ENCODE measurements around the gene DAZAP1.

Gene DAZAP1

DNA sequence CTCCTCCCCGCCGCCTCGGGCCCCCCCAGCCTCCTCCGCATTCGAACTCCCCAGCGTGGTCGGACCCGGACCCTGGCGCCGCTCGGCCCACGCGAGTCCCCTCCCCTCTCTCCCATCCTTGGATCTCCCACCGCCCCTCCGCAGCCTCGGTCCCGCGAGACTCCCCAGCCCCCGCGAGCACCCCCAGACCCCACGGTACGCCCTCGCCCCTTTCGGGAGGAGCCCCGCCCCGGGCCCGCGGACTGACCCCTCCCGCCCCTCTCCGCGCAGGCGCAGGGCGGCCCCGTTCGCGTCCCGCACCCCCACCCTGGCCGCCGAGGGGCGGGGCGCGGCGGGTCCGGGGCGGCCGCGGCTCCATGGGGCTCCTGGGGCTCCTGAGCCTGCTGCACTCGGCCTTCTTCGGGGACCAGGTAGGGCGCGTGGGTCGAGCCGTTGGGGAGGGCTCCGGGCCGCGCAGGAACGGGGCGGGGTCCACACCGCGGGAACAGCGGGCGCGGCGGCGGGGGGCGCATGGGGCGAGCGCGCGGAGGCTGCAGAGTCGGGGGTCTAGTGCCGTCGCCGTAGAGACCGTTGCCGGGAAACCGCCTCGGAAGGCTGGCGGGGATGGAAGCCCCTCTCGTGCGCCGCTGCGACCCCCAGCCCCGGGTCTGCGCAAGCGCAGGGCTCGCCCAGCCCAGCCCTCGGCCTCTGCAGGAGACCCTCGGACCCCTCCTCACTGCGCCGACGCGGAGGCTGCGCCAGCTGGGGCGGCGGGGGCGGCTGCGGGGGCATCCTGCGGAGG is 38.7 kb downstream of the DAZAP1 start:
- DNase-seq = peak; percentile 19

DNA sequence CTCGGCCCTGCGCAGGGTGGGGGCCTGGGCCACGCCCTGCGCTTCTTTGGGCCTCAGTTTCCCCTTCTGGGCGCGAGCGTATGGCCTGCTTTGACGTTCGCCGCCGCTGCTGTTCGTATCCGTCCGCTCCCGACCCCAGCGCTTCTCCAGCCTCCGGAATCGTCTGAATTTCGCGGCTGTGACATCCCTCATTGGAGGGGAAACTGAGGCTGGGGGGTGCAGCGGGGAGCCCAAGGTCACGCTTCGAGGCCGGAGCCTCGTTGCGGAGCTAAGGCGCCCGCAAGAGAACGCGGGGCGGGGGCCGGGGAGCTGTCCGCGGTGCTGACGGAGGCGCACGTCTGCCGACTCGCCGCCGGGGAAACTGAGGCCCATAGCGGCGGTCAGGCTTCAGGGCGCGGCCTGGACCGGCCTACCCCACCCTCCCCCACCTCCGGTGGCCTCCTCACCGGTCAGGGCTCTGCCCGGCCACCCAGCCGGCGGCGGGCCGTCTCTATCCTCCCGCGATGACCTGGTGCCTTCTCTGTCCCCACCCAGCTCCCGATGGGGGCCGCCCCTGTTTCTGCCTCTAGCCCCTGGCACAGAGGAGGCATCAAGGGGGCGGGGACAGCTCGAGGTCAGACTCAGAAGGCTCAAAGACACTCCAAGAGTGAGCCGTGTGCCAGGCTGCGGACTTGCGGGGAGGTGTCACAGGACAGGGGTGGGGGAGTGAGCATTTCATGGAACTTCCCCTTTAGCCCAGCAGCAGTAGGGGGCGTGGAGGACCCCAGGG is 39.5 kb downstream of the DAZAP1 start:
- DNase-seq = no peak

DNA sequence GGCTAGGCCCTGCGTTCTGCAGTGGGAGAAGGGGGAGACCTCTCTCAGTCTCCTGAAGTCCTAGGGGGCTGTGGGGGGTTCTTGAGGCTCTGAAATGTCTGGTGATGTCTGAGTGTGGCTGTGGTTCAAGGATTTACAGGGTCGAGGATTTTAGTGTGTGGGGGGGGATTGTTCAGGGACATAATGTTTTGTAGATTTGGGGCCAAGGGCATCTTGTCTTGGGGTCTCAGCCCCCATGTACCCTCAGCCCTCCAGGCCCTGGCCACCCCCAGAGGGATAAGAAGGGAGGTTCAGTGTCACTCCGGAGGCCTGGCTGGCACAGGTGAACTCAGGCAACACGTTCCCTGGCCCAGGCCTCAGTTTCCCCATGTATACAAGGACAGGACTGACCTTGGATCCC is 40.1 kb downstream of the DAZAP1 start:
- no peak for DNase-seq

DNA sequence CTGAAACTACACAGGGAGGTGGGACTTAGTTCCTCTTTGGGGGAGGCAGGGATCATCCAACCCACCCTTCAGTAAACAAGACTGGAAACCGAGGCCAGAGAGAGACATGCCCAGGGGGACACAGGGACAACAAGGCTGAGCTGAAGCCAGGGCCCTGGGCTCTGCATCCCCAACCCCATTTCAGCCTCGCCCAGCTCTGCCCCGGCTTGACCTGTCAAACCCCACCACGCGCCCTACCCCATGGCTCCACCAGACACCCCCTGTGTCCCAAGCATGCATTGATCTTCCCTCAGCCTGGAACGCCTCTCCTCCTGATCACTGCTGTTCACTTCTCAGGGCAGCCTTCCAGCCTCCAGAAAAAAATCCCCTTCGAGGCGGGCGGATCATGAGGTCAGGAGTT is 40.6 kb downstream of the DAZAP1 start:
- no peak for DNase-seq

DNA sequence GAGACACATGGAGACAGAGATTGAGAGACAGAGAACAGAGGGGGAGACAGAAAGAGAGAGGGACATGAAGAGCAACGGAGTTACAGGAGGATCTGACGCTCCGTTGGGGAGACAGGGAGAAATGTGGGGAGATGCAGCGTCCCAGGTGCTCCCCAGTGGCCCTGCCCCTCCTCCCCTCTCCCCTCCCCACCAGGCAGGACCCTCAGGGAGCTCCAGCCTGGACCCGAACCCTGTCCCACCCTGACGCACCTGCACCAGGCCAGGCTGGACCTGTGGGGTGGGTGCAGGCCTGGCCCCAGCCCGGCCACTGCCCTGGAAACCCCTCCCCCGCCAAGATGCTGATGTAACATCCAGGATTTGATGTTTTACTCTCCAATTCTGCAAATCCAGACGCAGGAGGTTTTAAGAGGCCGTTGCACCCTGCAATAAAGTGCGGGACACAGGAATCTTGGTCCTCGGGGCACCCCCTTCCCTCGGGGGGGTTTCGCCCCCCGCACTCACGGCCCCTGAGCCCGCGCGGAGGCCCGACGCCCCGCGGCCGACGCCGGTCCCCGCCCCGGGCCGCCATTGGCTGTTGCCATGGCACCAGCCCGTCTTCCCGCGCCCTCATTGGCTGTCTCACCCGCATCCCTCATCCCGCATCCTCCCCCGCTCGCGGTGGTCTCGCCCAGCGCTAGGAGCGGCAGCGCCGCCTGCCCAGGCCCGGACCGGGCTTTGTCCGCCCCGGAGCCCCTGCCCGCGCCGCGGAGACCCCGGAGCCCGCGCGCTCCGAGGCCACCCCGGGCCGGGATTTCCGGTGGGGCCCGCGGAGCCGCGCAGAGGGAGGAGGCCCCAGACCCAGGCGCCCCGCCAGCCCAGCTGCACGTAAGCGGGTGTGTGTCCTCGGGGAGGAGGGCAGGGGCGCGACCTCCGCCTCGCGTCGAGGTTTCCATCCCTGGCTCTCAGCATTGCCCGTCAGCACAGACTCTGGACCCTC is 42.4 kb downstream of the DAZAP1 start, which contains the start of gene APC2:
Gene APC2 (plus strand): TSS at position 655 of the 976 bp plus-strand sequence. CDS start 2,881 bp downstream, outside the sequence.
- DNase-seq = peak; percentile 72

DNA sequence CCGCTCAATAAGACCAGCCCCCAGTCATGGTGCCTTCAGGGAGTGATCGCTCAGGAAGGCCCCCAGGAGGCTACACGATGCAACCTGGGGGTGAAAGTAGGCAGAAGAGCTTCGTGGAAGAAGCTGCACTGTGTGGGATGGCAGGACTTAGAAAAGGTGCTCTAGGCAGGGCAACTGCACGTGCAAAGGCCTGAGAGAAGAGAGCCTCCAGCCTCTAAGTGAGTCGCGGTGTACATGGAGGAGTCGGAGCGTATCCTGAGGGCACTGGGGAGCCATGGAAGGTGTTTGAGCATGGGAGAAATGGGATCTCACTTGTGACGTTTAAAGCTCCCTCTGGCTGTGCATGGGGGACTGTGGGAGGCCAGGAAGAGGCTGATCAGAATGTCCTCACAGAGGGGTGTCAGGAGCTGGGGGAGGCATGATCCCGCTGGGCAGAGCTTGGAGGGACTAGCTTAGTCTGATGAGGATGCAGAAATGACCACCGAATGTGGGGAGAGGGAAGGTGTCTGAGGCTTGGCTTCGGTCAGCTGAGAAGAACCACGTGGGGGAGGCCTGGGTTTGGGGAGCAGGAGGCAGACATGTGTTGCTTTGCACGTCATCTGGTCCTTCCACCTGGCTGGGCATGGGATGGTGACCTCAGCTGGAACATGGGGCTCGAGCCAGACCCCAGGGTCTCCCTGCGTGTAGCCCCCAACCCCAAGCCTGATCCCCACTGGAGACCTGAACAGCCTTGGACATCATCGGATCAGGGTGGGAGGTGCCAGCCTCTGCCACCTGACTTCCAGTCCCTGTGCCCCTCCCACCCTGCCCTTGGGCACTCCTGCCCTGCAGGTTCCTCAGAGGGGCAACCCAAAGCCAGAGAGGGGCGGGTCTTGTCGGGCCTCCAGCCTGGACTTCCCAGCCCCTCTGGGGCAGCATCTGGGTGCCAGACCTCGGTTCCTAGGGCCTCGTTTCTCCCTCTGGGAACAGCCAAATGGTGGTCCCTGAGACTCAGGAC is 43.6 kb downstream of the DAZAP1 start:
- DNase-seq = no peak

DNA sequence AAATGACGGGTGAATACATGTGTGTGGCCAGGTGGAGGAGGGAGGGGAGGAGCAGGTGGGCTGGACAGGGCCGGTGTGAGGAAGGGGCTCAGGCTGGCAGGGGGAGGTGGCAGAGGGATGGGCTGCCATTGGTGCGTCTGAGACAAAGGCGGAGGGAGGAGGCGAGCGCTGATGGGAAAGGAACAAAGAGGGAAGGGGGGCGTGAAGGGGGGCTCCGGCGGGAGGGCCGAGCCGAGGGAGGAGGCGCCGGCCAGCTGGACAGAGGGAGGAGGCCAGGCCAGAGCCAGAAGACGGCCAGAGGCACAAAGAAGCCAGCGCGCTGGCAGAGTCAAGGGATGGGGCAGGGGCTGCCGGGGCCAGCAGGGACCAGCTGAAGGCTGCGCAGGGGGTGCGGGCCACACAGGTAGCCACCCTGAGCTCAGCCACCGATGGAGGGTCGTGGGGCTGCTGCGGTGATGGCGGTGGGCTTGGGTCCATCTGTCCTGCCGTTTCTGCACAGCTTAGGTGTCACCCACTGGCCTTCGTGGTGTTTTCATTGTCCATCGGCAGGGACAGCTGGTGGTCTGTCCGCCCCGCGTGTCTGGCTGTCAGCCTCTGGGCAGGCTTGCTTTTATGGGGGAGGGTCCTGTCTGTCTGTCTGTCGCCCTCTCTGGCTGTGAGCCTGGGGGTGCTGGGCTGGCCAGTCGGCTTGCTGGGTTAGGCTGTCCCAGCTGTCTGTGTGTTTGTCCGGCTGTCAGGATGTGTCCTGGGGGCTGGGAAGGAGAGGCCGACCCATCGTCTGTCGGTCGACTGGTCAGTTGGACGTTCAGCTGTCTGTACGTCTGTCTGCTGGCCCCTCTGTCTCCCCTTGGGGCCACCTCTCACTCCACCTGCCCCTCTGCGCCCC is 44.8 kb downstream of the DAZAP1 start:
- no peak for DNase-seq

DNA sequence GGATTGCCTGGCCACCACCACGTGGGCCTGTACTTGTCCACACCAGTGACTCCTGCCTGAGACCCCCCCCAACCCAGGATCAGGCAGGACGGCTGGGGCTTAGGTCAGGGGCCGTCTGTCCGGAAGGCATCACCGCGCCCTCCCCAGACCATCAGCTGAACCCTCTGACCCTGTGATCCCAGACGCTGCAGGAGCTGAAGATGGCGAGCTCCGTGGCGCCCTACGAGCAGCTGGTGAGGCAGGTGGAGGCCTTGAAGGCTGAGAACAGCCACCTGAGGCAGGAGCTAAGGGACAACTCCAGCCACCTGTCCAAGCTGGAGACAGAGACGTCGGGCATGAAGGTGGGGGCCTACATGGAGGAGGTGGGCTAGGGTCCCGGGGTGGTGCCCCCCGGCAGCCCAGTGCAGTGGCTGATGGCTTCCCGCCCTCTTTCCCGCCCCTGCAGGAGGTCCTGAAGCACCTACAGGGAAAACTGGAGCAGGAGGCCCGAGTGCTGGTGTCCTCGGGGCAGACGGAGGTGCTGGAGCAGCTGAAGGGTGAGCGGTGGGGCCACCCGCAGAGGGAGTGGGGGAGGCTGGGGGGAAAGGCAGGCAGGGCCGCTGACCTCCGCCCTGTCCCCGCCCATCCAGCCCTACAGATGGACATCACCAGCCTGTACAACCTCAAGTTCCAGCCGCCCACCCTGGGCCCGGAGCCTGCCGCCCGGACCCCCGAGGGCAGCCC is 45.6 kb downstream of the DAZAP1 start:
- DNase-seq = no peak

DNA sequence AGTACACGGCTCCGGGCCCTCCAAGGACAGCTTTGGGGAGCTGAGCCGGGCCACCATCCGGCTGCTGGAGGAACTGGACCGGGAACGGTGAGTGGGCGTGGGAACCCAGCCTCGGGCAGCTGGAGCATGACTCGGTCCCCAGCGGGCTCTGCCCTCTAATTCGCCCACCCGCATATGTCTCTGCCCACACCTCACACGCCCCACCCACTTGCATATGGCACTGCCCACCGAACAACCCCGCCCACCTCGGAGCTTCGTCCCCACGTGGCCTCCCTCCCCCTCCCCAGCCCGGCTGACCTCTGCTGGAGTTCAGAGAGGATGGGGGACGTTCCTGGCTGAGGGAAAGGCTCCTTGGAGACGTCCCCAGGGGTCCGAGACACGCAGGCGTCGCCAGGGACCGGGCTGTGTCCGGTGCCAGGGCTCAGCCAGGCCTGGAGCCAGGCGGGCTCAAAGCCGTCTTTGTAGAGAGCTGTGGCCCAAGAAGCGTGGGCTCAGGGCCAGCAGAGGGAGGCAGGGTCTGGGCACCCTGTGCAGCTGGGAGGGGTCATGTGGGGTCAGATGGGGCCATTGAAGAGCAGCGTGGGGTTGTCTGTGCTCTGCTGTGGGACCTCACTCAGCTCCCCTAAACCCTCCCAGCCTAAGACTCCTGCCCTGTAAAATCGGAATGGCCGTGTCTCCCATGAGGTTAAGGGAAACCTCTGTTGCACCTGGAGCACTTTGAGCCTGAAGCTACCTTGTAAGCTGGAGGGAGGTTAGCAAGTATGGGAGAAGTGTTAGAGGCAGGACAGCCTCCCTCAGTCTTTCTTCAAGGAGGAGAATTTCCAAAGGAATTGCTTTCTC is 46.4 kb downstream of the DAZAP1 start:
- no peak for DNase-seq

DNA sequence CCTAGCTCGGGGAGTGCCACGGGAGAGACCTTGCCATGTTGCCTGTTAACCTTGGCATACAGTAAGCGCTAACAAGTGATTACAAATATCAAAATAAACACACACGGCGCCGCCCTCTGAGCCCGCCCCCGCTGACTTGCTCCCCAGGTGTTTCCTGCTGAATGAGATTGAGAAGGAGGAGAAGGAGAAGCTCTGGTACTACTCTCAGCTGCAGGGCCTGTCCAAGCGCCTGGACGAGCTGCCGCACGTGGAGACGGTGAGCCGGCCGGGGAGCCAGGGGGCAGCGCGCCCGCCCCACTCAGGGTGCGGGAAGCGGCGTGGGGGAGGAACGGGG is 47.6 kb downstream of the DAZAP1 start:
- no peak for DNase-seq

DNA sequence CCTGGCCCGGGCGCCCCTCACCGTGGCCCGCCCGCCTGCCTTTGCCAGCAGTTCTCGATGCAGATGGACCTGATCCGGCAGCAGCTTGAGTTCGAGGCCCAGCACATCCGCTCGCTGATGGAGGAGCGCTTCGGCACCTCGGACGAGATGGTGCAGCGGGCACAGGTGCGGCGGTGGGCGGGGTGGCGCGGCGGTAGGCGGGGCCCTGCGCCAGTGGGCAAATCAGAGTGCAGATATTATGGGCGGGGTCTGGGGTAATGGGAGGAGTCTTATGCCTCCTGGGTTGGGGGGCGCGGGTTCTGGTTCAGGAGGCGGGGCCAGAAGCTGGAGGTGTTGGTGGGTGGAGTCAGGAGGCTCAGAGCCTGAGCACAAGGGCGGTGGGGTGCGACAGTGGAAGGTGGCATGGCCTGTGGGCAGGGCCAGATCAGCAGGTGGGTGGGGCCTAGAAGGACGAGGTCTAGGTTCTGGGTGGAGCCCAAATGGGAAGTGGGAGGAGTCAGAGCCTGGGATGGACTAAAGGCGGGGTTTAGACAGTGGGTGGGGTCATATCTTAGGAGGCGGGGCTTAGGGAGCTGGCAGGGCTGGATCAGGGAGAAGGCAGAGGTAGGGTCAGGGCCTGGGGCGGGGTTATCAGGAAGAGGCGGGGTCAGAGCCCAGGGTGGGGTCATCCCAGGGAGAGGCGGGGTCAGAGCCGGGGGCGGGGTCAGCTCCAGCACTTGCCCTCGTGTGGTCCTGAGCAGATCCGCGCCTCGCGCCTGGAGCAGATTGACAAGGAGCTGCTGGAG is 48.1 kb downstream of the DAZAP1 start:
- peak; percentile 39 for DNase-seq

DNA sequence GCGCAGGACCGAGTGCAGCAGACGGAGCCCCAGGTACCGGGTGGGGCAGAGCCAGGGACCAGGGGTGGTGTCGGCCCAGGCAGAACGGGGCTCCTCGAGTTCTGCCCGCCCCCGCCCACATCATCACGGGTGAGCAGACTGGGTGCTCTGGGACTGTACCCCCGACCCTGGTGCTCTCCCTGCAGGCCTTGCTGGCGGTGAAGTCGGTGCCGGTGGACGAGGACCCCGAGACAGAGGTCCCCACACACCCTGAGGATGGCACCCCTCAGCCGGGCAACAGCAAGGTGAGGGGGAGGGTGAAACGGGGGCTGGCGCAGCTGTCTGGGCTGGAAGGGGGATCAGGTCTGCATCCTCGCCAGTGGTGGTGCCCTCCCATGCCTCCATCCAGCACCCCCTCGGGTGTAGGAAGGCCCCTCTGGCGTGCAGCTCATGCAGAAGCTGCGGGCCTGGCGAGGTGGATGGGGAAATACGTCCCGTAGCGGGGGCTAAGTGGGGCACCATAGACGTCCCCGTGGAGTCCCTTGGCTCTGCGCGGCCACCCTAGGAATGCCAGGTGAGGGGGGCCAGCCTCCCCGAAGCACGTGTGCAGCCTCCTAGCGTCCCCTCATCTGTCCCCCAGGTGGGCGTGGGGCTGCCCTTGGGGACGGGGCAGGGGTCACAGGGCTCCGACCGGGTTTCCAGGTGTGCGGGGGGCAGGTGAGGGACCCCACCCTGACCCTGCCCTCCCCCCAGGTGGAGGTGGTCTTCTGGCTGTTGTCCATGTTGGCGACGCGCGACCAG is 48.9 kb downstream of the DAZAP1 start:
- DNase-seq = no peak

DNA sequence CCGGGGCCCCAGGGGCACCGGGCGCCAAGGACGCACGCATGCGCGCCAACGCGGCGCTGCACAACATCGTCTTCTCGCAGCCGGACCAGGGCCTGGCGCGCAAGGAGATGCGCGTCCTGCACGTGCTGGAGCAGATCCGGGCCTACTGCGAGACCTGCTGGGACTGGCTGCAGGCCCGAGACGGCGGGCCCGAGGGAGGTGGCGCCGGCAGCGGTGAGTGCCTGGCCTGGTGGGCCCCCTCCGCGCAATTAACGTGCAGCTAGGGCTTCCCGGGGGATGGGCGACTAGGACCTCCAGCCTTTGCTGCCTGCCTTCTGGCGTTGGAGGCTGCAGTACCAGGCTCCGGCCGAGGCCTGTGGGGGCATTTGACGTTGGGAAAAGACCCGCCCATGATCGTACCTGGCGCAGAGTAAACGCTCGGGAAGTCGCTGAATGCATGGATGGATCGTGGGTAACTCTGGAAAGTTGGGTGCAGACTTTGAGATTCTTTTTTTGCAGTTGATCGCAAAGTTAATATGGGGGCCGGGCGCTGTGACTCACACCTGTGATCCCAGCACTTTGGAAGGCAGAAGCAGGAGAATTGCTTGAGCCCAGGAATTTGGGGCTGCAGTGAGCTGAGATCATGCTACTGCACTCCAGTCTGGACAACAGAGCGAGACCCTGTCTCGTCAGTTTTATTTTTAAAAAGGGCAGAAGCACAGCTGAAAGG is 49.8 kb downstream of the DAZAP1 start:
- DNase-seq = no peak

DNA sequence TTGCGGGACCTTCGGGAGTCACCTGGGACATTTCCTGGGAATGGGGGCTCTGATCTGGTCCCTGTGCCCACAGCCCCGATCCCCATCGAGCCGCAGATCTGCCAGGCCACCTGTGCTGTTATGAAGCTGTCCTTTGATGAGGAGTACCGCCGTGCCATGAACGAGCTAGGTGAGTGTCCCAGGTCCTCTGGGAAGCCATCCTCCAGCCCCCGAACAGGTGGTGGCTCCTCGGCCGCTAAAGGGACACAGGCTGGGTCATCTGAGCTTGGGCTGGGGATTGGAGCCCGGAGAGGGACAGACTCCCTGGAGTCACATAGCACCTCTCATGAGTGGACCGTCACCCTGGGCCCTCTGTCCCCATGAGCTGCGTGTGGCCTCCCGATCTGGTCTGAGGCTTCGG is 50.5 kb downstream of the DAZAP1 start:
- DNase-seq = no peak

DNA sequence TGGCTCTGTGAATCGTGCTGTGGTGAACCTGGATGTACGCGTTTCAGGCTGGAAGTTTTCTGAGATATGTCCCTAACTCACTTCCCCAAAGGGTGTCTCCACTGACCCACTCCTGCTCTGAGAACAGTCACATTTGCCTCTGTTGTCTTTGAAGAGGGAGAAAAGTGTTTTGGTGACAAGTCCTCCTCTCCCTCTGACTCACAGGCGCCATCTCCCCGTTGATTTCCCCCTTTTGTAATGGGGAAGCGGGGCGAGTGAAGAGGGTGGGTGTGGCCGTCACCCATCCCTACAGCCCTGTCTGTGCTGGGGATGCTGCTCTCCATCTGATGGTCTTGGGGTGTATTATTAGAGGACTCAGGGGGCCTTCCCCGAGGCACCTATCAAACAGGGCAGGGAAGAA is 52.1 kb downstream of the DAZAP1 start:
- no peak for DNase-seq
